DND-41 (cell line): ENCODE data around the gene TAL1.

Experiments
- EZH2 ChIP-seq: IDR thresholded peaks from 3 replicates; pipeline ENCODE4 v1.6.1; 2012; ENCODE audit warnings: borderline replicate concordance, low read depth, mild to moderate bottlenecking, moderate library complexity, low read length, inconsistent platforms; ENCODE audit not compliant: severe bottlenecking
- TF ChIP-seq, protein P1 (sequence below): IDR thresholded peaks from 2 replicates; pipeline ENCODE4 v1.5.1; 2012; ENCODE audit warnings: borderline replicate concordance, low read length, moderate library complexity, mild to moderate bottlenecking; ENCODE audit not compliant: poor library complexity, severe bottlenecking; ENCODE audit errors: extremely low read depth

DNA sequence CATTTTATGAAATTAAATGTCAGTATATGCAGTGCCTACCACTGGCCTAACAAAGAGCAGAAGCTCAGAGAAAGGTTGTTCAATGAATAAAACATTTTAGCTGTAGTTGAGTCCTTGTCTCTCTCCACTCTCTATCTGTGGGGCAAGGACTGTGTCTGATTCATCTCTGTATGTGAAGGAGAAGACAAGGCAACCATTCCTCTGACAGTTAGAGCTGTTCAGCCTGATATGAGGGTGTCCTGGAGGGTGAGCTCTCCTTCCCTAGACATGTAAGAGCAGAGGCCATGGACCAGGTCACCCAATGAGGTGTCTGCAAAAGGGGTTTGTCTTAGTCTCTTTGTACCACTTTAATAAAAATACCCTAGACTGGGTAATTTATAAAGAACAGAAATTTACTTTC lies 37.7 kb downstream of the TAL1 start:
- TF ChIP-seq, protein P1, sequence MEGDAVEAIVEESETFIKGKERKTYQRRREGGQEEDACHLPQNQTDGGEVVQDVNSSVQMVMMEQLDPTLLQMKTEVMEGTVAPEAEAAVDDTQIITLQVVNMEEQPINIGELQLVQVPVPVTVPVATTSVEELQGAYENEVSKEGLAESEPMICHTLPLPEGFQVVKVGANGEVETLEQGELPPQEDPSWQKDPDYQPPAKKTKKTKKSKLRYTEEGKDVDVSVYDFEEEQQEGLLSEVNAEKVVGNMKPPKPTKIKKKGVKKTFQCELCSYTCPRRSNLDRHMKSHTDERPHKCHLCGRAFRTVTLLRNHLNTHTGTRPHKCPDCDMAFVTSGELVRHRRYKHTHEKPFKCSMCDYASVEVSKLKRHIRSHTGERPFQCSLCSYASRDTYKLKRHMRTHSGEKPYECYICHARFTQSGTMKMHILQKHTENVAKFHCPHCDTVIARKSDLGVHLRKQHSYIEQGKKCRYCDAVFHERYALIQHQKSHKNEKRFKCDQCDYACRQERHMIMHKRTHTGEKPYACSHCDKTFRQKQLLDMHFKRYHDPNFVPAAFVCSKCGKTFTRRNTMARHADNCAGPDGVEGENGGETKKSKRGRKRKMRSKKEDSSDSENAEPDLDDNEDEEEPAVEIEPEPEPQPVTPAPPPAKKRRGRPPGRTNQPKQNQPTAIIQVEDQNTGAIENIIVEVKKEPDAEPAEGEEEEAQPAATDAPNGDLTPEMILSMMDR, result no peak
- no peak for TF ChIP-seq EZH2
